ENCODE measurements around the gene CEP250.

Gene CEP250

GRCh38 chr20:35556871-35557270, 101.5 kb downstream of the CEP250 start:
- Histone ChIP-seq H3K9me3 (no peaks in the 10 kb centered on the region), H3K4me3 (no peak overlapping the region), H3K36me3 (peaks cover 4 to 85% (median 45%) of the 10 kb centered on the region in 3 donors), H3K27me3 (no peaks in the 10 kb centered on the region), H3K4me1 (no peaks in the 10 kb centered on the region), H3K27ac (no peak overlapping the region)
- intact Hi-C loops (cut with DNase I; ENCODE audit: low total_unique reads) = no loop called here
- no peak for TF ChIP-seq CTCF (IDR thresholded peaks at IDR 0.05)
- no peak for DNase-seq

GRCh38 chr20:35558451-35558850, 103.1 kb downstream of the CEP250 start:
- DNase-seq = no peak

DNA sequence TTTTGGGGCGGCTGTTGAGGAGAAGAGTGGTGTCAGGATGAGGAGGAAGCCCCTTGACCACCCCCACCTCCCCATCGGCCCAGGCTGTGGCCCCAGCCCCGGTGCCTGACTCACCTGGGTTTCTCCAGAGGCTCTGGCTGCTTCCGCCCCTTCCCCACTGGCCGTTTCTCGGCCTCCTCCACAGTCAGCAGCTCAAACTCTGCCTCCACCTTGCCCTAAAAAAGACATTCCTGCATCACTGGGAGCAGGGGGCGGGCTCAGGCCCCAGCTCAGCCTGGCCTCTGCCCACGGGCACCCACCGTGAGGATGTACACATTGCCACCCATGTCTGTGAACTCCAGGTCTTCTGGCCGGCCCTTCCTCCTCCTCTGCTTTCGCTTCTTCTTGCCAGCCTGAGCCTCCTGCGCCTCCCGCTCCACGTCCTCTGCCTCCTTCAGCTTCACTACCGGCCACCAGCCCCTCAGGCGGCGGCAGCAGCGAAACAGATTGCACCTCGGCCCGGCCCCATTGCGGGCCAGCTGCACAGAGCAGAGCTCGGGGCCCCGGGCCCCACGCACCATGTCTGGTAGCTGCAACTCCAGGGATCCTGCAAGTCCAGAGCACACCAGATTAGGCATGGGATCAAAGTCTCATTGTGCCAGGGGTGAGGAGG, 103.8 kb downstream of the CEP250 start:
- Histone ChIP-seq H3K9me3 (no peaks in the 10 kb centered on the region), H3K27me3 (no peaks in the 10 kb centered on the region), H3K4me1 (no peaks in the 10 kb centered on the region), H3K4me3 (no peak overlapping the region), H3K36me3 (peaks cover 0 to 65% (median 30%) of the 10 kb centered on the region in 3 donors), H3K27ac (no peak overlapping the region)
- no peak for DNase-seq
- no peak for TF ChIP-seq CTCF (IDR thresholded peaks at IDR 0.05)
- intact Hi-C loops (cut with DNase I; ENCODE audit: low total_unique reads) = no loop called here

More at GRCh38 chr20:35558451-35558850, 103.1 kb downstream of the CEP250 start:
- no peaks in the 10 kb centered on the region for H3K27me3 ChIP-seq
- no peak overlapping the region for H3K4me3 ChIP-seq
- H3K9me3 ChIP-seq = no peaks in the 10 kb centered on the region
- H3K36me3 ChIP-seq = peaks cover 0 to 72% (median 38%) of the 10 kb centered on the region in 3 donors
- no peak for TF ChIP-seq CTCF (IDR thresholded peaks at IDR 0.05)
- H3K4me1 ChIP-seq = no peaks in the 10 kb centered on the region
- intact Hi-C loops (cut with DNase I; ENCODE audit: low total_unique reads) = no loop called here
- no peak overlapping the region for H3K27ac ChIP-seq

DNA sequence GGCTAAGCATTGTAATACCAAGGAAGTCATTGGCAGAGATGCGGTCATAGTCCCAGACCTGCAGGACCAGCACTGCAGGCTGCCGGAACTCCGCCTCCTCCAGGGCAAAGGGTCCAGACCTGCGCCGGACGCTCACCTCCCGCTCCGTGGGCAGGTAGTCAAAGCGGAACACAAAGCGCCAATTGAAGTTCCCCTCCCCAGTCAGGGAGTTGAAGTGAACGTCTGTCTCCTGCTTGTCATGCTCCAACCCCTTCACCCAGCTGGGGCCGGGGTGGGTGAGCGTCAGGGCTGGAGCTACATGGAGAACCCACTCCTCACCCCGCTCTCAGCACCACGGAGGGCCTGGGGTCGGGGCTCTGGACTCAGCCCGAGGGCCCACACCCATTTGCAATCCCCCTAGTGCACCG, 104.7 kb downstream of the CEP250 start:
- no peak for DNase-seq
- H3K36me3 ChIP-seq = peaks cover 0 to 56% (median 22%) of the 10 kb centered on the region in 3 donors
- TF ChIP-seq CTCF (IDR thresholded peaks at IDR 0.05) = no peak
- no peaks in the 10 kb centered on the region for H3K9me3 ChIP-seq
- H3K4me1 ChIP-seq = no peaks in the 10 kb centered on the region
- H3K27me3 ChIP-seq = no peaks in the 10 kb centered on the region
- no peak overlapping the region for H3K27ac ChIP-seq
- intact Hi-C loops (cut with DNase I; ENCODE audit: low total_unique reads) = no loop called here
- no peak overlapping the region for H3K4me3 ChIP-seq

GRCh38 chr20:35560541-35560940, 105.1 kb downstream of the CEP250 start:
- no peak for DNase-seq
- no peak overlapping the region for H3K27ac ChIP-seq

More at GRCh38 chr20:35560541-35560940, 105.1 kb downstream of the CEP250 start:
- peaks cover 0 to 51% (median 18%) of the 10 kb centered on the region in 3 donors for H3K36me3 ChIP-seq
- H3K4me1 ChIP-seq = no peaks in the 10 kb centered on the region
- intact Hi-C loops (cut with DNase I; ENCODE audit: low total_unique reads) = no loop called here
- H3K4me3 ChIP-seq = no peak overlapping the region
- no peaks in the 10 kb centered on the region for H3K27me3 ChIP-seq
- H3K9me3 ChIP-seq = no peaks in the 10 kb centered on the region
- TF ChIP-seq CTCF (IDR thresholded peaks at IDR 0.05) = no peak
